Lower leg skin (tissue), 3 donors: ENCODE measurements around the gene MGAT4A.

Experiments used
- CTCF ChIP-seq, 3 donors: fragments of 450-650 bp; IDR thresholded peaks; one replicate each; pipeline ENCODE4 v1.5.1; 2016; ENCODE audit warnings: antibody characterized with exemption in 3 of 3, mild to moderate bottlenecking in 3 of 3, moderate library complexity in 2 of 3
- POLR2A ChIP-seq, 2 donors: fragments of 450-650 bp; IDR thresholded peaks; one replicate each; pipeline ENCODE4 v1.6.1; 2016 to 2017; ENCODE audit warnings: antibody characterized with exemption in 2 of 2, mild to moderate bottlenecking in 1 of 2, moderate library complexity in 1 of 2

- TF ChIP-seq POLR2A (IDR thresholded peaks at IDR 0.05) (no peak), CTCF (IDR thresholded peaks at IDR 0.05) (no peak)
Observed at GRCh38 chr2:98704499-98705332, 26.2 kb downstream of the MGAT4A start.
